ENCODE measurements around the gene TMC3. TPM values are rescaled to one million over a fixed set of nuclear protein-coding genes. Genes with fewer than 3 reads are reported as not detected.

TMC3 gene
- polyA plus RNA-seq, 1 of the 3 experiments (the other 2 are of a cell fraction), result not detected

DNA sequence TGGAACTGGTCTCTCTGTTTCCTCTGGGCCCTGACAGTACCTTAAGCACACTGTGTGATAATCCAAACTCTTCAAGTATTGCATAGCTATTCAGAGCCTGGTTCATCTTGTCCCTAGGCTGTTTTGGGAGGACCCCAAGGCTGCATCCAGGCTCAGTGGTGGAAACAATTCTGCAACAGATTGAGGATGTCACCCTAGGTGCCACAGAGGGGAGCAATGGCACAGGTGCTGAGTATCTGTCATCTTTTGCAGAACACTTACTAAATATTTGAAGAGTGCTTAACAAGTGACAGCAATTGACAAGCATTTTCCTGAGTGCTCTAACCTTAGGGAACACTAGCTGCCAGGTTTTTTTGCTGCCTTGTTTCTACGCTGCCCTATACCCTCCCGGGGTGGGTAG lies 77.8 kb downstream of the TMC3 start:
- POLR2A ChIA-PET, result no interaction called here
- Histone ChIP-seq H3K9me3 (no peaks in the 10 kb centered on the region), H3K79me2 (ENCODE audit: insufficient read depth) (no peaks in the 10 kb centered on the region), H3F3A (replicated peaks; ENCODE audit: insufficient read depth) (no peaks in the 10 kb centered on the region), H3K4me1 (ENCODE audit: control insufficient read depth in 1 of 2, insufficient read depth in 2 of 2, low read depth in 1 of 2, low read length in 1 of 2) (peaks cover 7 to 9% of the 10 kb centered on the region in 2 experiments; a peak in 2 of 4 replicates), H2AFZ (ENCODE audit: low read depth) (no peak overlapping the region), H4K20me1 (ENCODE audit: insufficient read depth) (no peaks in the 10 kb centered on the region), H3K27me3 (ENCODE audit: insufficient read depth) (peaks cover 14% of the 10 kb centered on the region), H3K9me2 (no peaks in the 10 kb centered on the region), H3K4me2 (no peak overlapping the region), H3K4me3 (ENCODE audit: low read depth in 2 of 2, low read length in 1 of 2) (no peak overlapping the region), H3K36me3 (replicated peaks in 1 of 2; ENCODE audit: control insufficient read depth in 1 of 2, insufficient read depth in 2 of 2, low read length in 1 of 2) (no peaks in the 10 kb centered on the region), H3K27ac (ENCODE audit: low read depth in 2 of 2, low read length in 1 of 2) (no peak overlapping the region), H3K9ac (no peak overlapping the region)
- 46% methylated on average over 2 of the region's 2 CpGs for WGBS (ENCODE audit: low lambda C conversion rate)
- no peak for TF ChIP-seq FOXJ3 (CRISPR knock-in tag; IDR thresholded peaks at IDR 0.05)
- TF ChIP-seq ZBTB33 (IDR thresholded peaks at IDR 0.05; ENCODE audit: borderline replicate concordance, low read depth), result no peak
- TF ChIP-seq, protein P1, sequence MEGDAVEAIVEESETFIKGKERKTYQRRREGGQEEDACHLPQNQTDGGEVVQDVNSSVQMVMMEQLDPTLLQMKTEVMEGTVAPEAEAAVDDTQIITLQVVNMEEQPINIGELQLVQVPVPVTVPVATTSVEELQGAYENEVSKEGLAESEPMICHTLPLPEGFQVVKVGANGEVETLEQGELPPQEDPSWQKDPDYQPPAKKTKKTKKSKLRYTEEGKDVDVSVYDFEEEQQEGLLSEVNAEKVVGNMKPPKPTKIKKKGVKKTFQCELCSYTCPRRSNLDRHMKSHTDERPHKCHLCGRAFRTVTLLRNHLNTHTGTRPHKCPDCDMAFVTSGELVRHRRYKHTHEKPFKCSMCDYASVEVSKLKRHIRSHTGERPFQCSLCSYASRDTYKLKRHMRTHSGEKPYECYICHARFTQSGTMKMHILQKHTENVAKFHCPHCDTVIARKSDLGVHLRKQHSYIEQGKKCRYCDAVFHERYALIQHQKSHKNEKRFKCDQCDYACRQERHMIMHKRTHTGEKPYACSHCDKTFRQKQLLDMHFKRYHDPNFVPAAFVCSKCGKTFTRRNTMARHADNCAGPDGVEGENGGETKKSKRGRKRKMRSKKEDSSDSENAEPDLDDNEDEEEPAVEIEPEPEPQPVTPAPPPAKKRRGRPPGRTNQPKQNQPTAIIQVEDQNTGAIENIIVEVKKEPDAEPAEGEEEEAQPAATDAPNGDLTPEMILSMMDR (IDR thresholded peaks at IDR 0.05), result no peak
- TF ChIP-seq TEAD4 (IDR thresholded peaks at IDR 0.05; ENCODE audit: borderline replicate concordance, insufficient read depth), result no peak
- TF ChIP-seq, protein P2, sequence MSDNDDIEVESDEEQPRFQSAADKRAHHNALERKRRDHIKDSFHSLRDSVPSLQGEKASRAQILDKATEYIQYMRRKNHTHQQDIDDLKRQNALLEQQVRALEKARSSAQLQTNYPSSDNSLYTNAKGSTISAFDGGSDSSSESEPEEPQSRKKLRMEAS (IDR thresholded peaks at IDR 0.05; ENCODE audit: low read depth), result no peak
- TF ChIP-seq TAF1 (IDR thresholded peaks at IDR 0.05; ENCODE audit: borderline replicate concordance, low read depth, low read length), result no peak
- no peak for TF ChIP-seq REST (IDR thresholded peaks at IDR 0.05; ENCODE audit: low read depth, low read length)
- no peak for TF ChIP-seq FOXM1 (IDR thresholded peaks at IDR 0.05; ENCODE audit: low read depth)
- TF ChIP-seq MXI1 (IDR thresholded peaks at IDR 0.05; ENCODE audit: low read depth, low read length), result no peak
- TF ChIP-seq, protein P3, sequence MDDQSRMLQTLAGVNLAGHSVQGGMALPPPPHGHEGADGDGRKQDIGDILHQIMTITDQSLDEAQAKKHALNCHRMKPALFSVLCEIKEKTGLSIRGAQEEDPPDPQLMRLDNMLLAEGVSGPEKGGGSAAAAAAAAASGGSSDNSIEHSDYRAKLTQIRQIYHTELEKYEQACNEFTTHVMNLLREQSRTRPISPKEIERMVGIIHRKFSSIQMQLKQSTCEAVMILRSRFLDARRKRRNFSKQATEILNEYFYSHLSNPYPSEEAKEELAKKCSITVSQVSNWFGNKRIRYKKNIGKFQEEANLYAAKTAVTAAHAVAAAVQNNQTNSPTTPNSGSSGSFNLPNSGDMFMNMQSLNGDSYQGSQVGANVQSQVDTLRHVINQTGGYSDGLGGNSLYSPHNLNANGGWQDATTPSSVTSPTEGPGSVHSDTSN (IDR thresholded peaks at IDR 0.05), result no peak
- no peak for TF ChIP-seq NFIC (IDR thresholded peaks at IDR 0.05; ENCODE audit: borderline replicate concordance)
- TF ChIP-seq NRF1 (IDR thresholded peaks at IDR 0.05; ENCODE audit: low read depth, low read length), result no peak
- no peak for TF ChIP-seq RXRA (IDR thresholded peaks at IDR 0.05; ENCODE audit: borderline replicate concordance, low read depth)
- TF ChIP-seq MEF2A (IDR thresholded peaks at IDR 0.05; ENCODE audit: borderline replicate concordance, low read depth), result no peak
- DNase-seq, result no peak
- CTCF ChIA-PET, result interaction anchor here (1.5 kb wide), 1 partner anchor 30 kb away, joined by 4 read pairs; no protein-coding TSS in a partner anchor
